ENCODE measurements around the gene SLC37A3.

- TF ChIP-seq, protein P1, sequence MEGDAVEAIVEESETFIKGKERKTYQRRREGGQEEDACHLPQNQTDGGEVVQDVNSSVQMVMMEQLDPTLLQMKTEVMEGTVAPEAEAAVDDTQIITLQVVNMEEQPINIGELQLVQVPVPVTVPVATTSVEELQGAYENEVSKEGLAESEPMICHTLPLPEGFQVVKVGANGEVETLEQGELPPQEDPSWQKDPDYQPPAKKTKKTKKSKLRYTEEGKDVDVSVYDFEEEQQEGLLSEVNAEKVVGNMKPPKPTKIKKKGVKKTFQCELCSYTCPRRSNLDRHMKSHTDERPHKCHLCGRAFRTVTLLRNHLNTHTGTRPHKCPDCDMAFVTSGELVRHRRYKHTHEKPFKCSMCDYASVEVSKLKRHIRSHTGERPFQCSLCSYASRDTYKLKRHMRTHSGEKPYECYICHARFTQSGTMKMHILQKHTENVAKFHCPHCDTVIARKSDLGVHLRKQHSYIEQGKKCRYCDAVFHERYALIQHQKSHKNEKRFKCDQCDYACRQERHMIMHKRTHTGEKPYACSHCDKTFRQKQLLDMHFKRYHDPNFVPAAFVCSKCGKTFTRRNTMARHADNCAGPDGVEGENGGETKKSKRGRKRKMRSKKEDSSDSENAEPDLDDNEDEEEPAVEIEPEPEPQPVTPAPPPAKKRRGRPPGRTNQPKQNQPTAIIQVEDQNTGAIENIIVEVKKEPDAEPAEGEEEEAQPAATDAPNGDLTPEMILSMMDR (IDR thresholded peaks at IDR 0.05), result no peak
- TF ChIP-seq POLR2A (IDR thresholded peaks at IDR 0.05), result no peak
Measured at GRCh38 chr7:140298213-140298612, 100.1 kb downstream of the SLC37A3 start.

Measured in uterus (tissue), 2 donors.